ENCODE results near the gene ZNF672.

GRCh38 chr1:248804771-248805681 is 33.0 kb upstream of the ZNF672 start:
- TF ChIP-seq CTCF (conservative IDR thresholded peaks at IDR 0.05; ENCODE audit: low read depth in 2 of 2) (no peak), CREB1 (CRISPR knock-in tag; IDR thresholded peaks at IDR 0.05; ENCODE audit: low read depth) (no peak)
